NB4 (cell line): Measurements from ENCODE around the gene XRCC5.
A peak's percentile ranks its signal among the peaks of the same experiment; 100 is the strongest.

Source experiments
- DNase-seq: peaks from one replicate; pipeline ENCODE4 v3.0.0; 2010; ENCODE audit warnings: low read depth
- H3K4me3 ChIP-seq: one replicate; pipeline ENCODE4 v1.5.1; 2011; ENCODE audit warnings: mild to moderate bottlenecking, low read depth, low read length, moderate library complexity
- CTCF ChIP-seq: IDR thresholded peaks from one replicate; pipeline ENCODE4 v1.5.1; 2012; ENCODE audit warnings: low read depth, low read length
- MAX ChIP-seq: IDR thresholded peaks from 2 replicates; pipeline ENCODE4 v1.6.1; 2011; ENCODE audit warnings: low read depth, low read length
- MYC ChIP-seq: IDR thresholded peaks from 2 replicates; pipeline ENCODE4 v1.6.1; 2011; ENCODE audit warnings: low read depth, low read length
- POLR2A ChIP-seq: IDR thresholded peaks from 2 replicates; pipeline ENCODE4 v1.6.1; 2011; ENCODE audit warnings: mild to moderate bottlenecking; ENCODE audit not compliant: insufficient read length; ENCODE audit errors: extremely low read depth

The XRCC5 gene

DNA sequence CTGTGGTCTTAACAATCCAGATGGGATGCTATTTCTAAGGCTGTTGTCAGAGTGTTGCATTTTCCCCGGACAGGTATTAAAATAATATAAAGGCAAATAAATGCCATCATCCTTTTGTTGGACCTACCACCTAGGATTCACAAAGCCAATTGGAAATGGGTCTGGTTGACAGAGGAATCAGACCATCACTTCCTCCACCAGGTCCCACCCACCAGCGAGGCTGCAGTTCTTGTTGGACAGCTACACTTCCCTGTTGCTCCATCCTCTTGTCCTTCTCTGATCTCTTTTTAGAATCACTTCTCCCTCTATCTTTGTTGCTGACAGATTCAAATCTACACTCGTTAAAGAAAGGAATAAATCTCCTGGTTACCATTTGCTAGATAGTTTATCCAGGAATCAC lies 26.3 kb upstream of the XRCC5 start:
- peak; percentile 43 for DNase-seq
- TF ChIP-seq POLR2A, result no peak
- TF ChIP-seq MYC, result no peak
- no peak for TF ChIP-seq CTCF
- TF ChIP-seq MAX, result no peak
- H3K4me3 ChIP-seq, result no peak overlapping the region

- H3K4me3 ChIP-seq, result no peak overlapping the region
- TF ChIP-seq MAX, result no peak
- TF ChIP-seq POLR2A, result no peak
- no peak for TF ChIP-seq CTCF
- TF ChIP-seq MYC, result no peak
- no peak for DNase-seq
Measured at GRCh38 chr2:216083464-216084281, 25.5 kb upstream of the XRCC5 start.

DNA sequence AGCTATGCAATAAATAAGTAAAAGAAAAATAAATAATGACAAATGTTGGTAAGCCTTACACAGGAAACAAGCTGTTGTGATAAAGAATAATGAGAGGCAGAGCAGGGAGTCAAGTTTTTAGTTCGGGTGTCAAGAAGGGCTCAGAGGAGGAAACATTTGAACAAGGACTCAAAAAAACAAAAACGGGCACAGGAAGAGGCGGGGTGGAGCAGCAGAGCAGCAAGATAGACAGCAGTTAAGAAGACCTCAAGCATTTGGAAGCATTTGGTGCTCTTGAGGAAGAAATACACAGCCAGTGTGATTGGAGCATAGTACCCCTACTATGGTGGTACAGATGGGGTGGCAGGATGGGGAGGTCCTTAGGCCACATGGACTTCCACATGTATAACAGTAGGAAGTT lies 24.6 kb upstream of the XRCC5 start:
- DNase-seq, result no peak
- no peak overlapping the region for H3K4me3 ChIP-seq
- TF ChIP-seq POLR2A (no peak), CTCF (no peak), MAX (no peak), MYC (no peak)

DNA sequence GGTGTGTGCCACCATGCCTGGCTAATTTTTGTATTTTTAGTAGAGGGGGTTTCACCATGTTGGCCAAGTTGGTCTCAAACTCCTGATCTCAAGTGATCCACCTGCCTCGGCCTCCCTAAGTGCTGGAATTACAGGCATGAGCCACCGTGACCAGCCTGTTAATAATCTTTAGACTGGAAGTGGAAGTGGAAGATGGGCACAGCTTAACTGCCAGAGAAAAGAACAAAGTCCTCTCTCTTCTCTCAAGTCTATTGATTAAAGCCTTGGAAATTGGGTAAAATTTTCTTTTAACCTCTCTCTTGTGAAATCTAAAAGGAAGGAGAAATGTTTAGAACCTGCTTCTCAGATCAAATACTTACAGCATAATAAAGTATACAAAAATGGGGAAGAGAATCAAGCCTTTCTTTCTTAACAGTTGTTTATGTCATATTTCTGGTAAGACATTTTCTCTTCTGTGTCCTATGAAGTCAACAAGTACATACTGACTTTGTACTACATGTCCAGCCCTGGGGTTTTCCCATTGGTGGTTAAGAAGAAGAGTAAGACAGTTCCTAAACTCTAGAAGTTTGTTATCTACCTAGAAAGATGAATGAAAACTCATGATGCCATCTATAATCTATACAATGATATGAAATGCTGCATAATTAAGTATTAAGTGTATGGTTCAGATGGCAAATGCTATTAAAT lies 22.8 kb upstream of the XRCC5 start:
- TF ChIP-seq POLR2A (no peak), MYC (no peak), CTCF (no peak), MAX (no peak)
- DNase-seq, result no peak
- H3K4me3 ChIP-seq, result no peak overlapping the region

- TF ChIP-seq CTCF (no peak), POLR2A (no peak), MAX (no peak), MYC (no peak)
- H3K4me3 ChIP-seq, result no peak overlapping the region
- no peak for DNase-seq
Measured at GRCh38 chr2:216090369-216090786, 18.8 kb upstream of the XRCC5 start.
